Stimulated activated CD8-positive, alpha-beta memory T cell treated with anti-CD3 and anti-CD28 coated beads, Interleukin-4, amount 100 ng/mL, for 48 hours (primary cell): ENCODE data around the gene MPDZ.
"Not testable (repeated sequence)": the region's sequence is repeated elsewhere in the genome, so short reads cannot be mapped to it uniquely, and the experiment has no call there.

ENCODE experiments used
- DNase-seq: peaks from one replicate; pipeline ENCODE4 v3.0.0-alpha.2; 2020

MPDZ gene

DNA sequence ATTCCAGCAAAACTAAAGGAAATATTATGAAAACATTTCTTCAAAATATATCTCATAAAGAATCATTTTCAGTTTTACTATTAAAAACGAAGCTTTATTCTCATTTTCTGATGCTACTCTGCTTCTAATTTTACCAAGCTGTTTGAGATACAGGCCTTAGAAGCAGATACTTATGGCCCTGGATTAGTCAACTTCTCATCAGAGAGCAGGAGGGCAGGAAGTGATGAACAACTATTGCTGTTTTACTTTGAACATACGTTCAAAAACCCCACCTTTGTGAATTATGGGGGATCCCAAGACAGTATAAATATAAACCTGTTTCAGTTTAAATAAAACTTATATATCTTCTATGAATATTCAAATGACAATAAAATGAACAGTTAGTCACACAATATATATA lies 16.0 kb downstream of the MPDZ start:
- no peak for DNase-seq

DNA sequence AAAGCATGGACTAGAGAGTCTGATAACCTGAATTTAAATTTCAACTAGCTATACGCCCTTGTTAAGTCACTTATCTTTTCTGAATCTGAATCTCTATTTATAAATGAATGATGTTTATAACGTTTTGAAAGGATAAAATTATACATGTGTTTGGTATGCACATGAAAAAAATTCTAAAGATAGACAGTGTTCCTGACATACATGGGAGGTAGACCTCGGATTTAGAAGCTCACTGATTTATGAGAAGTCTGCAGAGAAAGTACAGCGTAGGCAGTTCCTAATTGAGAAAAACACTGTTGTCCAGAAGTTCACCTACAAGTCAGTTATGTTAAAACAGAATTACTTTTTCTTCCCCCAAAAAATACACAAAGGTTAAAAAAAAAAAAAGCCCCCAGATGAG lies 26.6 kb downstream of the MPDZ start:
- no peak for DNase-seq

- no peak for DNase-seq
These were observed 35.3 kb downstream of the MPDZ start for GRCh38 chr9:13244181-13244580.

- DNase-seq: no peak
These were observed 38.2 kb downstream of the MPDZ start for GRCh38 chr9:13241283-13241682.

- DNase-seq: no peak
These were observed 39.8 kb downstream of the MPDZ start for GRCh38 chr9:13239660-13240059.

GRCh38 chr9:13239208-13239607 lies 40.3 kb downstream of the MPDZ start:
- no peak for DNase-seq

- DNase-seq: no peak
These were observed 44.6 kb downstream of the MPDZ start for GRCh38 chr9:13234932-13235331.

GRCh38 chr9:13228431-13228830 lies 51.1 kb downstream of the MPDZ start:
- DNase-seq: no peak

DNA sequence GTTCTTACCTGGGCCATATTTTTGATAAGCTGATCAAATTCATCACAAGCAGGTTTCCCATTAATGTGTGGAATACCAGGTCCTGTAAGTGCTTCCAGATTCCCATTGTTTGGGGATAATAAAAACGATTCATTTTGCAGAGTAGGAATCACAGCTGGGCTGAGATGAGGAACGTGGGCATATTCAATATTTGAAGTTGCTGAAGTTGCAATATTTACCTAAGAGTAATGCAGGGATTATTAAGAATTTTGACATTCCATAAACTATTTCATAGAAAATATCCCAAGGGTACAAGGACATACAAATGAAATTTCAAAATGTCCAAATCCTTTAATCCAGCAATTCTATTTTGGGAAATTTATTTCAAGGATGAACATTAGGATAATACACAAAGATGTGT lies 55.1 kb downstream of the MPDZ start:
- no peak for DNase-seq

DNA sequence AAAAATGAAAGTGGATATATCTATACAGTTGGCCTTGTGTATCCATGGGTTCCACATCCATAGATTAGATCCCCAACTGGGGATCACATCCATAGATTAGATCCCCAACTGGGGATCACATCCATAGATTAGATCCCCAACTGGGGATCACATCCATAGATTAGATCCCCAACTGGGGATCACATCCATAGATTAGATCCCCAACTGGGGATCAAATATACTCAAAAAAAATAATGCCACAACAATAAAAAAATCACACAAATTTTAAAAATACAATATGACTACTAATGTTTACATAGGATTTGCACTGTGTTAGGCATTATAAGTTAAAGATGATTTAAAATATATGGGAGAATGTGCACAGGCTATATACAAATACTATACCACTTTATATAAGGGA lies 56.8 kb downstream of the MPDZ start:
- DNase-seq: not testable (repeated sequence)

- no peak for DNase-seq
These were observed 57.8 kb downstream of the MPDZ start for GRCh38 chr9:13221741-13222140.

- DNase-seq: no peak
These were observed 58.7 kb downstream of the MPDZ start for GRCh38 chr9:13220837-13221236.

- DNase-seq: no peak
These were observed 63.5 kb downstream of the MPDZ start for GRCh38 chr9:13215791-13216554.

DNA sequence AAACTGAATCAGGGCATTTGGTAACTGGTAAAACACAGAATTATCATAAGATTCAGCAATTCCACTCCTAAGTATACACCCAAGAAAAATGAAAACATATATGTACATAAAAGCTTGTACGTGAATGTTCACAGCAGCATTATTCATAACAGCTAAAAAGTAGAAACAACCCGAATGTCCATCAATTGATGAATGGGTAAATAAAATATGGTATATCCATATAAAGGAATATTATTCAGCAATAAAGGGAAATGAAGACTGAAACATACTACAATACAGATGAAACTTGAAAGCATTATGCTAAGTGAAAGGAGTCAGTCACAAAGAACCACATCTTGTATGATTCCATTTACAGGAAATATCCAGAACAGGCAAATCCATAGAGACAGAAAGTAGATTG lies 65.5 kb downstream of the MPDZ start:
- no peak for DNase-seq

DNA sequence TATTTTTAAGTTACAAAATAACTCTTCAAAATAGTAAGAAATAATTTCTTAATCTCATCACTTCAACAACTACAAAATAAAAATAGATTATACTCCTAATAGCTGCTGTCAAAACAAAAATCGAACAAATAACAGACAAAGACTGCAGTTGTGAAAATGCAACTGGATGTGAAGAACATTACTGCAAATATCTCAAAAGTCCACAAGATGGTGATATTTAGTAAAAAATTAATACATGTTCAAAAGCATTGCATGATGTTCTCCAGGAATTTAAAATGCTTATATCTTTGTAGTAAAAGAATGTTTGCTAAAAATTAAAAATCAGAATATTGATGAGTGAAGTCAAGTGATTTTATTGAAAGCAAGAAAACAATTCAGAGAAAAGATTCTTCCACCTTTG lies 66.2 kb downstream of the MPDZ start:
- no peak for DNase-seq

- no peak for DNase-seq
These were observed 69.2 kb downstream of the MPDZ start for GRCh38 chr9:13210306-13210705.

- no peak for DNase-seq
These were observed 70.0 kb downstream of the MPDZ start for GRCh38 chr9:13209498-13209897.

DNA sequence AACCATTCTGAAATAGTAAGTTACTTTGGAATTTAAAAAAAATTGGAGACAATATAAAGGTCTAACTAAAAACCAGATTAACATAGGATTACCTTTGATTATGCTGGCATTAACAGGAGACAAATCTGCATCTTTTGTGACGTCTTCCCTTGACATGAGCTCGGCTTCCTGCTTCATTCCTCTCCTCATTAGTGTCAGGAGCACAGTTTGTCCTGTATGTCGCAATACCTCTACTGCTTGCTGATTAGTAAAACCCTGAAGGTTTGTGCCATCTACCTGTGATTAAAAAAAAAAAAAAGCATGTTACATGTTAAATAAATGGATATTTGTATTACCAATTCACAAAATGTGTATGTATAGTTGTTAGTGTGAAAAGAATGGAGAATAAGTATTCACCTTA lies 73.7 kb downstream of the MPDZ start:
- no peak for DNase-seq

DNA sequence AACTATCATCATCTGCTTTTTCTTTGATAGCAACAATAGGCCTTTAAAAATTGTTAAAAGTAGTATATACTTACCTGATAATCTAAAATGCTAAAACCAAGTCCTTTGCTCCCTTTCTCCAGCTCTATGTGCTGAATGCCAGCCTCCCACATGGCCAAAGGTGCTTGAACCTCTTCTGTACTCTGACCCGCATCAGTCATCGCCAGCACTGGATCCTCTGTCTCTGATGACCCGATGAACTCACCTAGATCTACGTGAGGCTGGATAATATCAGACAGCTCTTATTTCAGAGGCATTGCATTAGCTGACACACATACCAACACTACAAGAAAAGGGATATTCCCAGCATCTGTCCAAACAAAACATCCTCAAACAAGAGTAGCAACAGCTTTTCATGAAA lies 89.5 kb downstream of the MPDZ start:
- no peak for DNase-seq

DNA sequence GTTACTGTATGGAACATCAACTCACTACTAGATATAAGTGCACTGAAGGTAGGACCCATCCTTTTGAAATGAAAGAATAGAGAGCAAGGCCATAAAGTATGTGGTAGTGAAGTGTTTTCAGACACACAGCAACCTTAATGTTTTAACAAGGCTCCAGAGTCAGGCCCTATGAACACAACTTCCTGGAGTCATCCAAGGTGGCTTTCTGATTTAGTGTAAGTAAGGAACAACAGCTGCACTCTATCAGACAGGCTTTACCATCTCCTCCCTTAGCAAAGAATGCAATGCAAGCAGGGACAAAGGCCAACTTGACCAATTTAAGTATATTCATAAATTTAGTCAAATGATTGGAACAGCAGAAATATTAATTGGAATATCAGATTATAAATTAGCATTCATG lies 90.1 kb downstream of the MPDZ start:
- no peak for DNase-seq

- no peak for DNase-seq
These were observed 92.7 kb downstream of the MPDZ start for GRCh38 chr9:13186774-13187173.

- DNase-seq: no peak
These were observed 93.4 kb downstream of the MPDZ start for GRCh38 chr9:13186091-13186490.

DNA sequence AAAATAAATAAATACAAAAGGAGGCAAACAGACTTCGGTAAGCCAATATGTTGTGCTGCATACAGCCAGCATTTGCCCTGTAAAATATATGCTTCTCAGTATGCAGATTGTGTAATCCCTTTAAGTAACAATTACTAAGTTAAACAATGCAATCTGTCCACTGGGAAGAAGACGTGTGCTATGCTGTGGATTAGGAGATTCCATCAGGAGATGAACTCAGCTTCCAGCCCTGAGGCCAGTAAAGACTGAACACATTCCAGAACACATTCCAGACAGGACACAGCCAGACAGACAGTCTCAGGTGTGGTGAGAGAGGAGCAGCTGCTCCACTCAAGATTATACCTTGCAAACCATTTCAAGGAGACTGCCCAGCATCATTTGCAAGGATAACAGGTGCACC lies 97.8 kb downstream of the MPDZ start:
- no peak for DNase-seq

DNA sequence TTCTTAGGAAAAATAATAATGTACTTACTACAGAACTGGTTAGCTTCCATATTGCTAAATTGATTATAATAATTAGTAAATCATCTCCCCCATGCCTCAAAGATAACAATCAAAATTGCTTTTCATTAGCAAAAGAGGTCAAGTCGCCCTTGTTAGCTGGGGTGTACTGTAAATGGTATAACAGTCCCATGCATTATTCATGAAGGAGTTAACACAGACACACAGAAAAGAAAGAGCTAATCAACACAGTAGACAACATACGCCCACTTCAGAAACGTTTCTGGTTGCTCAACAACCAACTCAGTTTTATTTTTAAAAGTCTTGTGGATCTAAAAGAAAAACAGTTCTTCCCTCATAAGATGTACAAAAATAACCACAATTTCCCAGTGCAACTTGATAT lies 100.2 kb downstream of the MPDZ start:
- no peak for DNase-seq

DNA sequence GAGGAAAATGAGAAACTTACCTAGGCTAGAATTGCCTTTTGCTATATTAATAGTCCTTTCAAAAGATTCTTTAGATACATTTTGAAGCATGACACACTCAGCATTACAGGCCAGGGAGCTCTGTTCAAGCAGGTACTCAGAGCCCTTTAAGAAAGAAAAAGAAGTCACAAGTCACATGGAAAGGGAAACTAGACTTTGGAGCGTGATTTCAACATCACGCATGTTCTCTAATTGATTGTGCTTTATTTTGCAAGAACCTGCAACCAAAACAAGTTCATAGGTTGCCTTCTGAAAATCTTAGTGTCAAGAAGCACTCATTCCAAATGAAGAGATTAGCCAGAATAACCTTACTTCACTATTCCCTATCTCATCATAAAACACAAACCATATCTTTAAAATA lies 103.8 kb downstream of the MPDZ start:
- no peak for DNase-seq
